Activated CD4-positive, alpha-beta T cell treated with anti-CD3 and anti-CD28 coated beads, Interleukin-2, amount 50 U/mL, for 1 hour (primary cell): Measurements from ENCODE around the gene OR2A1.
"Not testable (repeated sequence)": the region's sequence is repeated elsewhere in the genome, so short reads cannot be mapped to it uniquely, and the experiment has no call there.

Experiments
- DNase-seq: peaks from one replicate; pipeline ENCODE4 v3.0.0-alpha.2; 2020

Gene OR2A1, protein sequence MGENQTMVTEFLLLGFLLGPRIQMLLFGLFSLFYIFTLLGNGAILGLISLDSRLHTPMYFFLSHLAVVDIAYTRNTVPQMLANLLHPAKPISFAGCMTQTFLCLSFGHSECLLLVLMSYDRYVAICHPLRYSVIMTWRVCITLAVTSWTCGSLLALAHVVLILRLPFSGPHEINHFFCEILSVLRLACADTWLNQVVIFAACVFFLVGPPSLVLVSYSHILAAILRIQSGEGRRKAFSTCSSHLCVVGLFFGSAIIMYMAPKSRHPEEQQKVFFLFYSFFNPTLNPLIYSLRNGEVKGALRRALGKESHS

DNA sequence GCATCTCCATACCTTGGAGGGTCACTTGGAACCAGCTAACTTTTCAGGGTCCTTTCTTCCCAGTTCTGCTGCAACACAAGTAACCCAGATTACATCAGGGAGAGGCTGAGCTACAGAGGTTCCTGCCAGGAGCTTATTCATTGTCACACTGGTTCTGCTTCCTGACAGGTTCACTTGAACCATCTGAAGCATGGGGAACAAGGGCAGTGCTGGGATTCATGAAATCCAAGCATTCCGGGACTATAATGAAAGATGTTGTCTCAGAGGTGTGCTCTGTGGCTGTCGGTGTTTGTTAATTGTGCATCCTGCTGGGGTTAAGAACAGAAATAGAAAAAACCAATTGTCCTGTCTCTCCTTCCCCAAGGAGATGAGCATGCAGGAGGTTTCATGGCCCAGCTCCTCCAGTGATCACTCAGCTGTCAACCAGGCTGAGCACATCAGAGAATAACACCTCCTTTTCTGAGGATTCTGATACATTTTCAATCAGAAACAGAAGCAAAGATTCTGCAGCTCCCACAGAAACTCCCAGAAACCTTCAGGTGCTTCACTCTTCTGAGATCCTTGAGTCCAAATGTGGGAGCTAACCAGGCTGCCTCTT is at the start of gene OR2A1:
Gene OR2A1 (plus strand): TSS at position 548 of the 598 bp plus-strand sequence. CDS start 5,706 bp downstream, outside the sequence.
- not testable (repeated sequence) for DNase-seq

GRCh38 chr7:144264692-144265091 is 47.5 kb upstream of the OR2A1 start, which contains the start of gene OR2A7:
Gene OR2A7, minus strand, starts transcription at chr7:144264792. Its CDS starts 5,164 bp downstream, at chr7:144259628.
- not testable (repeated sequence) for DNase-seq

DNA sequence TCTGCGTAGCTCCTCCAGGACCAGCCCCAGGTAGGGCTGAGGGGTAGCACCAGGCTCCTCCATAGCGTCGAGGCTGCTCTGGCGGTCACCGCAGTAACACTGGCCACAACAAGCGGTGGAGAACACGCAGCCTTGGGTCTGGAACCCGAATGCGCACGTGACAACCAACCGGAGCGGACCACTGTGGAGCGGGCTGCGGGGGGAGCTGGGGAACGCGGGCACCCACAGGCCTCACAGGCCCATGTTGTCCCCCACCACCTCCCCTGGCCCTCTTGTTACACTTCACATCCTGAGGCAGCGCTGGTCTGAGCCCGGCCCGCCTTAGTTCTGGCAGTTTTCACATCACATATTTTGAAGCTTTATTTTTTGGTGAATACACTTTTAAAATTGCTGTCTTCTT is 43.0 kb upstream of the OR2A1 start, which contains the start of gene CTAGE8:
Gene CTAGE8 (minus strand): TSS at position 101 of the 400 bp plus-strand sequence. CDS start 38 bp downstream, at position 63.
- DNase-seq, result not testable (repeated sequence)

DNA sequence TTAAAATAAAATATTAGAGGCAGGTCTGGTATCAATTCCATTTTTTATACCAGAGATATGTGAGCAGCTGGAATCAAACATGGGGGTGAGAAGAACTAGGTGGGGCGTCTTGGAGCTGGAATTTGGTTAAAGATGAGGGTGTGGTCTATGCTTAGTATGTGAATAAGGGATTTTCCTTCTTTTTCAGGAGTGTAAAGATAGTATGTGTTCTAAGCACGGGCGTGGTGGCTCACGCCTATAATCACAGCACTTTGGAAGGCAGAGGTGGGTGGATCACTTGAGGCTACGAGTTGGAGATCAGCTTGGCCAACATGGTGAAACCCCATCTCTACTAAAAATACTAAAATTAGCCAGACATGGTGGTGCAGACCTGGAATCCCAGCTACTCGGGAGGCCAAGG is 36.9 kb upstream of the OR2A1 start:
- not testable (repeated sequence) for DNase-seq

GRCh38 chr7:144280010-144280409 is 32.2 kb upstream of the OR2A1 start:
- not testable (repeated sequence) for DNase-seq

- DNase-seq, result not testable (repeated sequence)
Observed at GRCh38 chr7:144281981-144282380, 30.2 kb upstream of the OR2A1 start.

DNA sequence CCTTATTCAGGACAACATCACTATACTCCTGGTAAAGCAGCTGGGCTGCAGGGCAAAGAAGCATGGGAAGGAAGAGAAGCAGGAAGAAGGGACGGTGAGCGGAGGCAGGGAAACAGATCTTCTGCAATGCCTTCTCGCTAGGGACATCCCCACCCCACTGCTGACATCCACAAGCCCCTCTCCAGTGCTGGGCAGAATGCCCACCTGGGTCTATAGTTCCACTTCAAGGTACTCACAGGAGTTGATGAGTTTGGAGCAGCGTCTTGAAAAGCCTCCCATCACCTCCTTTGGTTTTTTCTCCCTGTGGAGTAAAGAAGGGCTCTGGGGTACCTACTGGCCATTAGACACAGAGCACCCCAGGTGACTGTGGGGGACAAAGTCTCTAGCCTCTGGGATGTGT is 29.7 kb upstream of the OR2A1 start:
- DNase-seq, result not testable (repeated sequence)

- not testable (repeated sequence) for DNase-seq
Observed at GRCh38 chr7:144283716-144284115, 28.5 kb upstream of the OR2A1 start.

DNA sequence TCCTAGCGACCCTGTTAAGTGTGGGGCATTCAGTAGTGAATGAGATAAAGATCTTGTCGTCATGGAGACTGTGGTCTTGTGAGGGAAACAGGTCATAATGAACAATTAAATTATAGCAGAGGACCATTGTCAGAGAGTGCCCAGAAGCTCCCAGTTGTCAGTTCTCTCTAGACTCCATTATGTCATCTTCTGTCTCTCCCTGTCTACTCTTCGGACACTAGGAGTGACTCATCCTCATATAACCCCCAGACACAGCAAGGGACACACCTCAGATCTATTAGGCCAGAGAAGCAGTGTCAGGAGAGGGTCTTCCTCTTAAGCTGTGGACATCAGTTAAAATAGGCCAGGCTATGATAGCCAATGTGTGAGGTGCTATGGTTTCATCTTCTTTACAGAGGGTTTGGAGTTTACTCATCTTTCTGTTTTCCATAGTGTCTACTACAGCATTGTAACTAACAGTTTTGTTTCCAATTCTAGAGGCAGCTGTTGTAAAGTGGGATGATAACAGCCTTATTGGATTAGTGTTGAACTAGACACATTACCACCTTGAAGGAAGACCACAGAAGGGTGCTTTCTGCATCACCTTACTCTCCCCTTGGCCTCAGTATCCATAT is 24.9 kb upstream of the OR2A1 start:
- not testable (repeated sequence) for DNase-seq

- DNase-seq, result not testable (repeated sequence)
Observed at GRCh38 chr7:144291607-144292006, 20.6 kb upstream of the OR2A1 start.

DNA sequence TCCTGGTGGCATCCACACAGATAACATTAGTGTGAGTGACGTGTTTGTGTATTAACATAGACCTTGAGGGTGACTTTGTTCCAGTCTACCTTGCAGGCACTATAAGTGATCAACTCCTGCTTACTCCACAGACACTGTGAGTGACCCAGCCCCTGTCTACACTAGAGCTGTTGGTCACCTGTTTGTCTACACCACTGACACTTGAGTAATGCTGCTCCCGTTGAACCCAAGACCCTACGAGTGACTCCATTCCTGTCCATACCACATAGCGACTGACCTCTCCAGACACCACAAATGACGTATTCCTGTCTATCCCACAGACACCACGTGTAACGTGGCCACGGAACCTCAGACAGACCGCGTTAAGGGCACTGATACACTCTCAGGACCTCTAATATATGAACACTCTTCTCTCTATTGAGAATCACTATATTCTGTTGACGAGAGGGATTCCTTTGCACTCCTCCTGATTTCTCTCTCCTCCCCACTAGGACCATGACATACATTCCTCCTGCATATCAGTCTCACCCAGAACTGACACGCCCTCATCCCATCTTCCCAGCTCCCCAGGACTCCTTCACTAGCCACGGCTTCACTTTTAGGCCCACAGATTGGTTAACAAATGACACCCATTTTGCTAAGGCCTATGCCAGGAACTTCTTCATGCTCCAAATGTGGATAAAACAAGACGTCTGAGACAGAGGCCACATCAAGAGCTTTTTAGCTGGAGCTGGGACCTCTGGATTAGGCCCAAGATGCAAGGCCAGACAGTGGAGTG is 19.6 kb upstream of the OR2A1 start:
- DNase-seq, result not testable (repeated sequence)

DNA sequence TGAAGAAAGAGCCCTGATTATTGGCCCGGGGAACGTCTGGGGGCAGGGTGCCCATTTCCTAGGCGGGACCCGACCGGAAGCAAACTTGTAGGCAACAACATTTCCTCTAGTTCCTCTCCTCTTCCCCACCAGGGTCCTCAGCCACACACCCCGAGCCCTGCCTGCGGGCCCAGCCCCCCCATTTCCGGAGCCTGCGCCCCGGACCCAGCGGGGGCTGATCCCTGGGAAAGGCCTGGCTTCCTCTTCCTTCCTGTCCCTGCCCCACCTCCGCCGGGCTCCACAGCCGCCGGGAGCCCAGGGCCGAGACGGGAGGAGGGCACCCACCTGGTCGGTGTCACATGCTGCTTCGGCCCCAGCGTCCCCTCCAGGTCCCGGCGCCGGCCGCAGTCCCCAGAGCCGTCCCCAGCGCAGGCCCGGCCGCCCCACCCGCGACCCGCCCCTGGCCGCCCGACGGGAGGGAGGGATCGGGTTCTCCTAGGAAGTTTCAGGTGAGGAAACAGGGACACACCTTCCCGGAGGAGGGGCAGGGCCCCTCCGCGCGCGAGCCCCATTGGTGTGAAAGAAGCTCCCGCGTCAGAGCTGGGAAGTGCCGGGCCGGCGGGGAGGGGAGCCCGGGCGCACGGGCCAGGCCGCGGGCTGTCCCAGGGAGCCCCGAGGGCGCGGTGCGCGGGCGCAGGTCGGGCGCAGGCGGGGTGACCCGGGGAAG is 18.3 kb upstream of the OR2A1 start:
- not testable (repeated sequence) for DNase-seq

DNA sequence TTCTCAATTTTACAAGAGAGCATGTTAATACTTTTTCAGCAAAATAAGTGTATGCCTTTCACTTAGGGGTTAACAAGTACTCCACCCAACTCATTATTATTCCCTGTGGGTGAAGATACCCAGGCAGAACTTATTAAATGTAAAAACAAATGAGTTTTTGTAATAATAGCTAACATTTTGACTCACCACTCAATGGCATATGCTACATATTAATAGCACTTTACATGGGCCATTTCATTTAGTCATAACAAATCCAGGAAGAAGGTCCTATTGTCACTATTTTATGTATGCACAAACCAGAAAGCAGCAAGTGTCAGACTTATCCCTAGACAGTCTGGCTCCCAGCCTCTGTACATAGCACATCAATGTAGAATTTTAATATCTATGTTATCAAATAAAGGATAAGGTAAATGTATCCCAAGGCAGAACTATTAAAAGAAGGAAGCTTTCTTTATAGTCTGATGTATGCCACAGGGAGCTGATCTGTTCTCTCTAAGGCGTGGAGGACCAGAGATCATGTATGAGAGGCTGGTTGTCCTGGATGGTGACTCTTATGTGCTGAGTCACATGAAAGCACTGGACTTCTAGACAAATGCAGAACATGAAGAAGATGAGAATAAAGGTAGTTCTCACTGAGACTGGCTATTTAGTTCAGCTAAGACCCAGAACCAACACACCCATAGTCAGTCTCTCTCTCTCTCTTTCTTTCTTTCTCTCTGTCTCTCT is 9.5 kb upstream of the OR2A1 start:
- DNase-seq, result not testable (repeated sequence)

- not testable (repeated sequence) for DNase-seq
Observed at GRCh38 chr7:144303607-144304006, 8.6 kb upstream of the OR2A1 start.

- not testable (repeated sequence) for DNase-seq
Observed at GRCh38 chr7:144305156-144305555, 7.1 kb upstream of the OR2A1 start.

GRCh38 chr7:144309702-144310101 is 2.5 kb upstream of the OR2A1 start:
- DNase-seq, result not testable (repeated sequence)

- DNase-seq, result not testable (repeated sequence)
Observed at GRCh38 chr7:144311218-144311617, 1.0 kb upstream of the OR2A1 start.

DNA sequence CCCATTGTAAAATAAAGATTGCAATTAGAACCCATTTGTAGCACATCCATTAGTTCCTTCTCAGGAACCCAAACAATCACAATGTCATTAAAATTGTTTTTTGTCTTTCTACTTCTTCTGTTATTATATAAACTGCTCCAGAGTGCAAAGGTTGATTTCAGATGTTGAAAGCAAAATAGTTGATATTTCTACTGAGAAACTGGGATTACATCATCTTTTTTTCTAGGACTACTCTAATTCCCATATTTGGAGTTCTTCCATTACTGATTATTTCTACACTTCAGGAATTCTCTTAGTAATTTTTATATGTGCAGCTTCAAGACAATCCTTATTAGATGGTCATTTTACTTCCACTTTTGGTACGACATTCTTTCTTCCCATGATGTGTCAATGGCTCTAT is 5.3 kb downstream of the OR2A1 start:
- DNase-seq, result not testable (repeated sequence)

- DNase-seq, result not testable (repeated sequence)
Observed at GRCh38 chr7:144319547-144319946, 7.3 kb downstream of the OR2A1 start.

DNA sequence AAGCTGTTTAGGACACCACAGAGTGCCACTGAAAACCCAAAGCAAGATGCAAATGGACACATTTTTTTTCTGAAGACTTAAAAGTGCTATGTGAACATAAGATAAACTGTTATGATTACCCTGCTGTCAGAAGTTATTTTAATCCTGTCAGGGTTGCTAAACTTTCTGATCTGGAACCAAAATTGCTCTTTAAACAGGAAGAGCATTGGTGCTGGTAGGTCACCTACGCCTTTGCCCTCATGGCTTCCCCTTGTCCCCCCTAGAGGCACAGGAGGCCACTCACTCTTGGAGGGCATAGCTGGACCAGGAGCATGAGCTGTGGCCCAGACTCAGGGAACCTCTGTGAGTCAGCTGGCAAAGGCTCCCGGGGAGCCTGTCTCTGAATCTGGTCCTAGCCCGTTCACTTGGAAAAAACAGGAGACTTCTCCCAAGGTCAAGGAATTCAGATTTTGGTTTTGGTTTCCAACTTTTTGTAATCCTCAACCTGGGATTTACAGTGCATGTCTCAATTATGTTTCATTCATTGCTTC is 9.5 kb downstream of the OR2A1 start:
- DNase-seq, result not testable (repeated sequence)

DNA sequence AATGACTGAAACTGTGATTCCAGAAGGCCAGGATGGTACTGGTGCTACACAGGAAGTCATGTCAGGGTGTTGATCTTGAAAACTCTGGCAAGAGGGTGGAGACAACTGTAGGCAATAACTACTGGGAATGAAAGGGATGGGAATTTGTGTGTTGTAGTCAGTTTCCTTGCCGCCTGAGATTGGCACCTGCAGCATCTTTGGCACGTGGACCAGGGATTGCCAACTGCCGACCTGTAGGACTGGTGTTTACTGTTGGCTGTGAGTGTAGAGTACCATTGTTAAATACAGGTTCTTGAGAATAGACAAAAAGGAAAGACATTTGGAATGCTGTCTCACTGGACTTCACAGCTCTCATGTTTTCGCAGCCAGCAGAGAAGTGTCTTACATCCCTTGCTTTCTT is 11.1 kb downstream of the OR2A1 start:
- not testable (repeated sequence) for DNase-seq
